SK-N-SH (cell line): ENCODE results near the gene FGF5. TPM values are rescaled to one million over a fixed set of nuclear protein-coding genes. Genes with fewer than 3 reads are reported as not detected.

Experiments used
- CTCF ChIA-PET: fragments of 300-600, 350-600 bp; formaldehyde crosslinking; extraction: SDS; loops from one replicate; lab custom pipeline; 2021; lab: Yijun Ruan, JAX
- POLR2A ChIA-PET: fragments of 350-600 bp; sonication (Branson Sonifier 250); formaldehyde crosslinking; extraction: SDS; loops from one replicate; lab custom pipeline; 2020; ENCODE audit warnings: antibody characterized with exemption, inconsistent platforms; lab: Yijun Ruan, JAX
- DNase-seq: peaks from one replicate; pipeline ENCODE4 v3.0.0; 2012
- H2AFZ ChIP-seq: fragments of 200-600 bp; sonication (generic); 2 replicates; pipeline ENCODE4 v1.8.1; 2016; ENCODE audit warnings: antibody characterized with exemption, mild to moderate bottlenecking, low read depth
- H3F3A ChIP-seq: fragments of 200-600 bp; sonication (generic); replicated peaks from 2 replicates; pipeline ENCODE3; 2016; ENCODE audit warnings: antibody characterized with exemption, mild to moderate bottlenecking; ENCODE audit not compliant: insufficient read depth
- H3K27ac ChIP-seq, 2 experiments: fragments of 200-500 bp in 1 of 2; fragments of 200-600 bp in 1 of 2; sonication (Bioruptor generic) in 1 of 2; sonication (generic), shearing (Covaris generic) in 1 of 2; 2 replicates each; pipeline versions ENCODE4 v1.5.1 to v1.6.1; 2014 to 2016; ENCODE audit warnings: low read depth in 2 of 2, inconsistent platforms in 1 of 2, low read length in 1 of 2, mild to moderate bottlenecking in 1 of 2, mixed read lengths in 1 of 2
- H3K27me3 ChIP-seq: fragments of 200-600 bp; sonication (generic), shearing (Covaris generic); 2 replicates; pipeline ENCODE4 v1.6.1; 2016; ENCODE audit warnings: mixed run types; ENCODE audit not compliant: insufficient read depth
- H3K36me3 ChIP-seq, 2 experiments: fragments of 200-500 bp in 1 of 2; fragments of 200-600 bp in 1 of 2; sonication (Bioruptor generic) in 1 of 2; sonication (generic) in 1 of 2; replicated peaks in 1 of 2; 2 replicates each; pipeline versions ENCODE3 to v1.5.1; 2014 to 2016; ENCODE audit warnings: low read length in 1 of 2, mild to moderate bottlenecking in 1 of 2; ENCODE audit not compliant: insufficient read depth in 2 of 2, control insufficient read depth in 1 of 2
- H3K4me1 ChIP-seq, 2 experiments: fragments of 200-500 bp in 1 of 2; fragments of 200-600 bp in 1 of 2; sonication (Bioruptor generic) in 1 of 2; sonication (generic), shearing (Covaris generic) in 1 of 2; 2 replicates each; pipeline versions ENCODE4 v1.5.1 to v1.6.1; 2014 to 2016; ENCODE audit warnings: low read depth in 1 of 2, low read length in 1 of 2, mixed run types in 1 of 2; ENCODE audit not compliant: insufficient read depth in 2 of 2, control insufficient read depth in 1 of 2
- H3K4me2 ChIP-seq: fragments of 200-600 bp; sonication (generic), shearing (Covaris generic); 2 replicates; pipeline ENCODE4 v1.6.1; 2017; ENCODE audit warnings: mixed run types
- H3K4me3 ChIP-seq, 2 experiments: fragments of 200-500 bp in 1 of 2; fragments of 200-600 bp in 1 of 2; sonication (Bioruptor generic) in 1 of 2; sonication (generic), shearing (Covaris generic) in 1 of 2; 2 replicates each; pipeline versions ENCODE4 v1.5.1 to v1.8.1; 2014 to 2016; ENCODE audit warnings: low read depth in 2 of 2, inconsistent platforms in 1 of 2, low read length in 1 of 2, mild to moderate bottlenecking in 1 of 2, mixed read lengths in 1 of 2, moderate library complexity in 1 of 2
- H3K79me2 ChIP-seq: fragments of 200-600 bp; sonication (generic); 2 replicates; pipeline ENCODE4 v1.8.1; 2017; ENCODE audit warnings: mild to moderate bottlenecking; ENCODE audit not compliant: insufficient read depth
- H3K9ac ChIP-seq: fragments of 200-600 bp; sonication (generic); 2 replicates; pipeline ENCODE4 v1.6.1; 2017; ENCODE audit warnings: mixed run types
- H3K9me2 ChIP-seq: fragments of 200-600 bp; sonication (generic); 2 replicates; pipeline ENCODE4 v1.6.1; 2017; ENCODE audit warnings: mixed run types
- H3K9me3 ChIP-seq: fragments of 200-600 bp; sonication (generic); 2 replicates; pipeline ENCODE4 v1.6.1; 2017; ENCODE audit warnings: mixed run types, mild to moderate bottlenecking, moderate library complexity
- H4K20me1 ChIP-seq: fragments of 200-600 bp; sonication (generic); 2 replicates; pipeline ENCODE4 v1.6.1; 2017; ENCODE audit warnings: mild to moderate bottlenecking, mixed run types; ENCODE audit not compliant: insufficient read depth
- FOXJ3 ChIP-seq: sonication (generic); formaldehyde crosslinking; IDR thresholded peaks from 2 replicates; pipeline ENCODE4 v1.5.1; 2020; ENCODE audit warnings: mild to moderate bottlenecking, missing genetic modification reagents
- FOXM1 ChIP-seq: IDR thresholded peaks from 2 replicates; pipeline ENCODE4 v1.4.0; 2012; ENCODE audit warnings: low read depth, mild to moderate bottlenecking
- IRF3 ChIP-seq: fragments of 150-350 bp; IDR thresholded peaks from 2 replicates; pipeline ENCODE4 v1.6.1; 2016; ENCODE audit warnings: mild to moderate bottlenecking, low read depth, low read length
- MAX ChIP-seq: IDR thresholded peaks from 2 replicates; pipeline ENCODE4 v1.4.0; 2012; ENCODE audit warnings: low read depth
- MXI1 ChIP-seq: IDR thresholded peaks from 2 replicates; pipeline ENCODE4 v1.6.1; 2012; ENCODE audit warnings: mild to moderate bottlenecking, low read depth, low read length, improper control_type of control experiment
- POLR2AphosphoS5 ChIP-seq: IDR thresholded peaks from 2 replicates; pipeline ENCODE4 v1.6.1; 2012; ENCODE audit warnings: low read depth, low read length
- SIN3A ChIP-seq: IDR thresholded peaks from 2 replicates; pipeline ENCODE4 v1.6.1; 2012; ENCODE audit warnings: low read depth, mild to moderate bottlenecking, low read length, moderate library complexity, borderline replicate concordance
- TAF1 ChIP-seq: IDR thresholded peaks from 2 replicates; pipeline ENCODE4 v1.6.1; 2012; ENCODE audit warnings: low read depth, mild to moderate bottlenecking, low read length, moderate library complexity, borderline replicate concordance
- USF1 ChIP-seq: IDR thresholded peaks from 2 replicates; pipeline ENCODE4 v1.4.0; 2012; ENCODE audit warnings: low read depth, borderline replicate concordance
- YY1 ChIP-seq: IDR thresholded peaks from 2 replicates; pipeline ENCODE4 v1.4.0; 2012; ENCODE audit warnings: low read depth, mild to moderate bottlenecking
- ZBTB33 ChIP-seq: IDR thresholded peaks from 2 replicates; pipeline ENCODE4 v1.4.0; 2012; ENCODE audit warnings: low read depth, borderline replicate concordance
- WGBS: methylation state at CpG from one replicate; pipeline ENCODE4 v1.1.6; 2017; ENCODE audit warnings: low lambda C conversion rate; 5-methylcytosine and 5-hydroxymethylcytosine counted together
- polyA plus RNA-seq, 3 experiments: library from polyadenylated mRNA; depleted of rRNA; stranded (reverse); fragments of >200 nt; gene quantifications; 2 replicates each; pipeline ENCODE4 v1.2.3, GENCODE V29; 2012

The FGF5 gene
- polyA plus RNA-seq, 1 of the 3 experiments (the other 2 are of a cell fraction) = 17.7 TPM

- ChIA-PET CTCF (interaction anchor here (0.7 to 1.7 kb wide), 3 partner anchors 34 to 789 kb away, joined by 3 to 4 read pairs (median 3); partner anchors contain the start of gene CFAP299), POLR2A (no interaction called here)
- WGBS = 98% methylated on average over 4 of the region's 4 CpGs
- Histone ChIP-seq H3K36me3 (peaks cover 4 to 8% of the 10 kb centered on the region in 2 experiments), H3K4me2 (no peak overlapping the region; the same call in 1 of the 2 replicates), H3K27me3 (no peaks in the 10 kb centered on the region), H3K79me2 (peaks cover 53% of the 10 kb centered on the region), H3K27ac (no peak overlapping the region; a peak in 1 of 4 replicates), H3K9me2 (no peaks in the 10 kb centered on the region), H3K9ac (no peak overlapping the region), H3F3A (peaks cover 15% of the 10 kb centered on the region), H2AFZ (no peak overlapping the region), H3K9me3 (no peaks in the 10 kb centered on the region), H3K4me1 (peaks cover 6 to 12% of the 10 kb centered on the region in 2 experiments; a peak in 1 of 4 replicates), H3K4me3 (peak overlapping the region in 1 of 2 experiments; percentile 91; a peak in 1 of 4 replicates), H4K20me1 (peaks cover 17% of the 10 kb centered on the region)
- TF ChIP-seq MXI1 = no peak
- no peak for TF ChIP-seq ZBTB33
- DNase-seq = no peak
These were observed 2.2 kb upstream of the FGF5 start for GRCh38 chr4:80264352-80264647.

- Histone ChIP-seq H3K4me2 (peak overlapping the region; percentile 95), H3K9me2 (no peaks in the 10 kb centered on the region), H3K36me3 (peaks cover 6 to 14% of the 10 kb centered on the region in 2 experiments), H3K79me2 (peaks cover 58% of the 10 kb centered on the region), H2AFZ (no peak overlapping the region), H3K27ac (peak overlapping the region in 1 of 2 experiments; percentile 99; a peak in 3 of 4 replicates), H3K9ac (peak overlapping the region; percentile 99), H3K4me3 (peak overlapping the region; percentile 87 to 91; a peak in 3 of 4 replicates), H3F3A (peaks cover 15% of the 10 kb centered on the region), H3K27me3 (no peaks in the 10 kb centered on the region), H4K20me1 (peaks cover 22% of the 10 kb centered on the region), H3K4me1 (peaks cover 6 to 12% of the 10 kb centered on the region in 2 experiments; a peak in 1 of 4 replicates), H3K9me3 (no peaks in the 10 kb centered on the region)
- ChIA-PET POLR2A (no interaction called here), CTCF (interaction anchor here (1.0 to 2.7 kb wide), 6 partner anchors 9 to 49 kb away, joined by 3 to 11 read pairs (median 6); no protein-coding TSS in a partner anchor)
- DNase-seq = no peak
- WGBS = 88% methylated on average over 1 of the region's 1 CpG
- TF ChIP-seq FOXJ3 (CRISPR knock-in tag) = no peak
- TF ChIP-seq MXI1 = 0 out of 2 replicates have a peak, but pooled peaks have one; percentile 0
These were observed 1.6 kb upstream of the FGF5 start for GRCh38 chr4:80264825-80265224.

- ChIA-PET POLR2A (no interaction called here), CTCF (interaction anchor here (0.7 to 2.7 kb wide), 10 partner anchors 10 to 71 kb away, joined by 3 to 11 read pairs (median 5); no protein-coding TSS in a partner anchor)
- H3K9me2 ChIP-seq = no peaks in the 10 kb centered on the region
- under 1% methylated on average over 26 of the region's 36 CpGs for WGBS
- H3K27me3 ChIP-seq = no peaks in the 10 kb centered on the region
- peaks cover 19% of the 10 kb centered on the region for H3F3A ChIP-seq
- peak overlapping the region; percentile 99 for H3K9ac ChIP-seq
- H4K20me1 ChIP-seq = peaks cover 31% of the 10 kb centered on the region
- DNase-seq = peak; percentile 64
- peaks cover 6 to 12% of the 10 kb centered on the region in 2 experiments; a peak in 1 of 4 replicates for H3K4me1 ChIP-seq
- H3K4me2 ChIP-seq = peak overlapping the region; percentile 95
- peaks cover 15 to 22% of the 10 kb centered on the region in 2 experiments for H3K36me3 ChIP-seq
- H2AFZ ChIP-seq = peak overlapping the region; percentile 76
- H3K79me2 ChIP-seq = peaks cover 67% of the 10 kb centered on the region
- H3K27ac ChIP-seq = peak overlapping the region; percentile 62 to 99
- peak overlapping the region; percentile 87 to 91 for H3K4me3 ChIP-seq
- H3K9me3 ChIP-seq = no peaks in the 10 kb centered on the region
- TF ChIP-seq POLR2AphosphoS5 (peak; percentile 70), IRF3 (no peak), TAF1 (peak; percentile 22; the same call in 1 of the 2 replicates), ZBTB33 (no peak), SIN3A (peak; percentile 35; the same call in 1 of the 2 replicates), USF1 (no peak), YY1 (0 out of 2 replicates have a peak, but pooled peaks have one; percentile 12), MAX (peak; percentile 51; the same call in 1 of the 2 replicates), FOXM1 (no peak)
These were observed 752 bp upstream of the FGF5 start for GRCh38 chr4:80265571-80266252.
